ENCODE data around the gene NFATC1.

The NFATC1 gene

GRCh38 chr18:79554945-79555645 lies 159.4 kb downstream of the NFATC1 start:
- DNase-seq (ENCODE audit: low read depth): no peak

- no peak for DNase-seq (ENCODE audit: low read depth)
Measured at GRCh38 chr18:79555885-79556284, 160.2 kb downstream of the NFATC1 start.

GRCh38 chr18:79556829-79557585 lies 161.3 kb downstream of the NFATC1 start:
- DNase-seq (ENCODE audit: low read depth): no peak

DNA sequence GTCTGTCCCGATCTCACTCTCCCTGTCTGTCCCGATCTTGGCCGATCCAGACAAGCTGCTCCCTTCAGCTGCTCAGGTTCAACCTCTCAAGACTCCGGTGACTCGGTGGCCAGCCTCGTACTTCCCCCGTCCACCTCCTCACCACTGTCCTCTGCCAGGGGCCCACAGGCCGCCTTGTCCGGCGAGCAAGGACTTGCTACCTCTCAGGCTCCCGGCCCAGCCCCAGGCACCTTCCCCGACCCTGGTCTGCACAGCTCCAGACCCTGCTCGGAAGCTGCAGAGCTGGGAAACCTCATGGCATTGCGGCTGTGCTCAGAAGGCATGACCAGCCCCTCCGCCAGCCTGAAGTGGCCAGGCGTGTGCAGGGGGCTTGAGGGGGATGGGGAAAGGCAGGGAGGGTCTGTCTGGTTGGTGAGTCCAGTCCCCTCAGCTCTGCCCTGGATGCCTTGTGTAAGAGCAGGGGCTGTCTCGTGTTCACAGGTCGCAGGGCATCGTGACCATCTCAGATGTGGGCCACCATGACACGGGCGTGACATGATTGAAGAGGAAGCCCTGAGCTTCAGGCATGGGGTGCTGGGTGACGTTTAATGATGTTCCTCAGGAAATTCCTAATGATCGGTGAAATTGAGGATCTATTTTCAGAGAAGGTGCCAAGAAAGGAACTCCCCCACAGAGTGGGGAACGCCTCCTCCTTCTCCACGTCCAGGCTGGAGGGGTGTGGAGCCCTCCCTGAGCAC lies 162.6 kb downstream of the NFATC1 start:
- DNase-seq (ENCODE audit: low read depth): no peak

- no peak for DNase-seq (ENCODE audit: low read depth)
Measured at GRCh38 chr18:79558933-79559416, 163.2 kb downstream of the NFATC1 start.

DNA sequence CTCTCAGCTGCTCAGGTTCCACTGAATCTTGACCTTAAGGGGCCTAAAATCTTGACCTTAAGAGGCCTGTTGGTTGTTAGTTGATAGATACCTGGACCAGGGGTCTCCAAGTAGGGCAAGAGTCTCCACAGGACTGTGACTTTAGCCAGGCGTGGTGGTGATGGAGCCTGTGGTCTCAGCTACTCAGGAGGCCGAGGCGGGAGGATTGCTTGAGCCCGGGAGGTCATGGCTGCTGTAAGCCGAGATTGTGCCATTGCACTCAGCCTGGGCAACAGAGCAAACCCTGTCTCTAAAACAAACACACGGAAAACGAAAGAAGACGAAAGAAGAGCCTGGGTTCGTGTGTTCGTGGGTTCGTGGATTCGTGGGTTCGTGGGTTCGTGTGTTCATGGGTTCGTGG lies 163.7 kb downstream of the NFATC1 start:
- DNase-seq (ENCODE audit: low read depth): no peak

GRCh38 chr18:79560042-79560860 lies 164.5 kb downstream of the NFATC1 start:
- DNase-seq (ENCODE audit: low read depth): no peak

DNA sequence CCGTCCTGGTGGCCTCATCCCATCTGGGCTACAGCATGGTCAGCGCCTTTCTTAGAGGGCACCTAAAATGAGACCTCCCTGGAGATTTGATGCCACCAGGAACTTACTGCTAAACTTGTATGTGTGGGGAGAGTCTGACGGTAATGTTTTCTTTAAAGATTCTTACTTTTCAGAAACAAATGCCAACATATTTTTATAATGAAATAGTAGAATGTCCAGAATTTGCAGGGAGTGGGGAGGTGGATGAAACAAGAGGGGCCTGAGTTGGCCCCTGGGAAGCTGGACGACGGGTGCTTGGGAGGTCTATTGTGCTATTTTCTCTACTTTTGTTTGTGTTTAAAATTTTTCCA lies 165.1 kb downstream of the NFATC1 start:
- no peak for DNase-seq (ENCODE audit: low read depth)

GRCh38 chr18:79563949-79564348 lies 168.2 kb downstream of the NFATC1 start:
- DNase-seq (ENCODE audit: low read depth): no peak

- DNase-seq (ENCODE audit: low read depth): no peak
Measured at GRCh38 chr18:79564441-79564840, 168.7 kb downstream of the NFATC1 start.

DNA sequence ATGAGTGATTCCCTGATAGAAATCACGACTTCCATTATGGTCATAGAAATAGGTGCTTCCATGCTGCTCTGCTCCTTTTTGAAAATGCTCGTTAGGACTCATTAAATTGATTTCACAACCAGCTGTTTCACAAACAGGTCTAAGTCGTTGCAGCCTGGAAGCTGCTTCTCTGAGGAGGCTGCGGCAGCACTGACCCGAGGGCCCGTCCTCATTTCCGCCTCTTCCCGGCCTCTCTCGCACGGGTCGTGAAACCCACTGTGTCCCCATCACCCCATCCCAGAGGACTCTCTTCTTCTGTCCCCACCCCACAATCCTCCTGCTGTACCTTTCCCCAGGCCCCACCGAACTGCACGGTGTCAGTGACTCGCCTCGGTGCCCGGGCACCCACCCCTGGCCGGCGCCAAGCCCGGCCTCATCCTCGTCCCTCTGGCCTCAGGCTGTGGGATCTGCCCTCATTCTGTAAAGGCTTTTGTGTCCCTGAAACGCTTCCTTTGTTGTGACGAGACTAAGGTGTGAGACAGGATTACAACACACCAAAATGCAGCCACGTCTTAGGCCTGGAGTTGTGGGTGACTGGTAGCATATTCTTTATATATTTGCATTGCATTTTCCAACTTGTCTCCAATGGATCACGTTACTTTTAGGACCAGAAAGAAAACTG lies 171.2 kb downstream of the NFATC1 start:
- DNase-seq (ENCODE audit: low read depth): no peak

DNA sequence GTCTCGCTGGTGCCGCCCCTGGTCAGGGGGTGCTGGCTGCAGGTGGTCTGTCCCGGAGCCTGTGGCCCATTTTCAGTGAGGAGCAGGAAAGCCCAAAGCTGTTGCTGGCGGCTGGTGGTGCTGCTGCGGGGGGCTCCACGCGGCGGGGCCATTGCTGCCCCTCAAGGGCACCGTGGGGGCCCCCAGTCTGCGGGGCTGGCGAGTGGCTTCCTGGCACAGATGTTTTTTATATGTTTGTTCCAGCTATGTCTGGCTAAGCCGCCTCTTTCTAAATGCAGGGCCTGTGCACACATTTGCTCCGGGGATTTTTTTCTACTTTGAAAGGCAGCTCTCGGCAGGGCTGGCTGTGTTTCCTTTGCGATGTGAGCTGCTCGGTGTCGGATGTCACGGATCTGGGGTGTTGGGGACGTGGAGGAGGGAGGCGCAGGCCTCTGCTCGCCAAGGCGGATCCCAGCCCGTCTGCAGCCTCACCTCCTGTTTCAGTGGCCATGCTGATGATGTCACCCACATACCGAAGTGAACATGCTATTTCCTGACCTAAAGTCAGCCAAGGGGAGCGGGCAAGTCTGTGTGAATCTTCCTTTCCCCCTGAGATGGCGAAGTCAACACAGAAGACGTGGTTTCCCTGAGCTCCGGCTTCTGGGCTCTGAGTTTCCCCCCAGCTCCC lies 171.9 kb downstream of the NFATC1 start:
- DNase-seq (ENCODE audit: low read depth): no peak

GRCh38 chr18:79568543-79569205 lies 172.9 kb downstream of the NFATC1 start:
- DNase-seq (ENCODE audit: low read depth): no peak

- DNase-seq (ENCODE audit: low read depth): no peak
Measured at GRCh38 chr18:79569720-79570119, 174.0 kb downstream of the NFATC1 start.

DNA sequence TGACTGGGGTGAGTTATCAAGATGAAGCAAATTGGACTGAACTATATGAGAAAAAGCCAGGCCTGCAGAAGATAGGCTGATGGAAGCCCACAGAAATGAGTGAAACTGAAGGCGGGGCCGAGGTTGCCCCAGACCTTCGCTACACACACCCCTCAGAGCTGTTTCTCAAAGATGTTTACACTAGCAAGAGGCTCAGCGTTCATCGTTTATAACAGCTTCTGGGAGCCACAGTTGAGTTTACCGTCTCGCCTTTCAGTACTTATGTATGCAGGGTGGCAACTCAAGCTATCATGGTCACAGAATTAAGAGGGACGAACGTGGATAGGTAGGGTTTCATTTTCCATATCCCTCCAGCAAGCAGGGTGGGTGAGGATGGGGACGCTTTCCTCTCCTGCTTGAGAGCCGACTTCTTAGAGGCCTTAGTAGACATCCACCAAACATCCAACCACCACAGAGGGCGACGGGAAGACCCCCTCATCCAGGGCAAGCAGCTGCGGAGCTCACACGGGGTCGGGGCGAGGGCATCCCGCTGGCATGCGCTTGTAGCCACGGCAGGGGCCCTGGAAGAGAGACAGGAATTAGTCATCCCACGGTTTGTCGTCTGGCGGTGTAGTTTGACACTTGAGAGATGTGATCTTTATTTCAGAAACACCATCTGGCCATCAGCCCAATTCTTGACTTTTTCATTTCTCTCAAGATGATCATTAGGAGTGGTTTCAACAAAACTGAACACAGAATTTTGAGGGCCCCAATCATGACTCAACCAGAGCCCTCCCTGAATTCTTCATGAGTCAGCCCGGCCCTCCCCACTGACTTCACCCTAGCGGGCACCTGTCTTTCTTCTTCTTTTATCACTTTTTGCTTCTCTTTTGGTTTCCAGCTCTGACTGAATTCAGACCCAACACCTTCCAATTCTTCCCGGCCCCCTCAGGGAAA lies 174.8 kb downstream of the NFATC1 start:
- no peak for DNase-seq (ENCODE audit: low read depth)

DNA sequence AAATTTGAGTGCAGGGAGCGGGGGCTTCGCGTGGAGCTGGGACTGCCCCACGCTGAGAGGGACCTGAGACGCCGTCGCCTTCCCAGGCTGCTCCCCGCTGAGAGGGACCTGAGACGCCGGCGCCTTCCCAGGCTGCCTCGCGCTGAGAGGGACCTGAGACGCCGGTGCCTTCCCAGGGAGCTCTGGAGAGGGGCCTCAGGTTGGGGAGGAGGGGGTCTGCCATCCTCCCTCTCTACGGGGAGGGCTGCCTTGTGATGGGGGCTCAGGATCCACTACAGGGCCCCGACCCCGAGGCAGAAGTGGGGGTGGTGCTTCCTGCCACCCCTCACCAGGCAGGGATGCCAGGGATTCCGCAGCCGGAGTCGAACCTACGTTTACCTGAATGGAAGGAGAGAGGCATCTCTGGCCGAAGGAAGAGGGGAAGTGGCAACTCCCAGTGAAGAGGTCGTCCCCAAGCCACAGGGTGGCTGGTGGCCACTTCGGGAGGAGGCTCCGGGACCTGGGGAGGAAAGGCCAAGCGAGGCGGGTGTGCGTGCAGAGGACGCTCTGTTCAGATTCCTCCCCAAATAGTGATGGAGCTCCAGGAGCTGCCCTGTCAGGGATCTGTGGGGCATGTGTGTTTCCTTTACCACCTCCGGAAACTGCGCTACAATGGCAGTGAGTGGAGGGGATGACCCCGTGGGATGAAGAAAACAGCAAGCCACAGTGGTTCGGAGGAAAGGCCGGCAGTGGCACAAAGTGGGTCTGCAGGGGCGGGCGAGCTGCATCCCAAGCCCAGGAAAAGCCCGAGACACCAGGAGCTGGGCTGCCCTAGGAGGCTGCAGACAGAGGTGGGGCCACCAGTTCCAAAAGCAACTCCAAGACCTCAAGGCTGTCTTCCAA lies 175.7 kb downstream of the NFATC1 start:
- no peak for DNase-seq (ENCODE audit: low read depth)

GRCh38 chr18:79572093-79572780 lies 176.5 kb downstream of the NFATC1 start:
- DNase-seq (ENCODE audit: low read depth): no peak

All from T follicular helper cell (primary cell).